ENCODE data around the gene TNRC6A. TPM values are rescaled to one million over a fixed set of nuclear protein-coding genes. Genes with fewer than 3 reads are reported as not detected.

The TNRC6A gene
- total and polyA plus RNA-seq, 2 of the 13 experiments (the other 11 are each of a cell fraction or from before 2014, with no cell fraction given) = 30.9 to 43.6 TPM

GRCh38 chr16:24775455-24775854, 46.0 kb downstream of the TNRC6A start:
- DNase-seq (ENCODE audit: low spot score) (no peak), ATAC-seq (no peak), FAIRE-seq (no peak)
- ChIA-PET CTCF (ENCODE audit: low intra/inter-chr PET ratio, low total read pairs) (no interaction called here), POLR2A (no interaction called here)
- peaks cover 31 to 65% of the 10 kb centered on the region in 2 experiments for H3K36me3 ChIP-seq (replicated peaks in 1 of 2; ENCODE audit: control insufficient read depth in 1 of 2, insufficient read depth in 2 of 2, low read length in 2 of 2)
- peaks cover 54% of the 10 kb centered on the region for H3K79me2 ChIP-seq (ENCODE audit: insufficient read depth, low read length)
- H3K9me3 ChIP-seq (ENCODE audit: low read length) = no peaks in the 10 kb centered on the region
- H3K9ac ChIP-seq (ENCODE audit: insufficient read depth, low read depth, low read length) = no peak overlapping the region
- no peak overlapping the region for H3K4me3 ChIP-seq (replicated peaks in 1 of 3; ENCODE audit: insufficient read depth in 1 of 3, low read depth in 2 of 3, low read length in 3 of 3)
- BruUV-seq (replicated peaks) = no TSS peak
- no peak overlapping the region for H3K27ac ChIP-seq (ENCODE audit: extremely low read length, insufficient read depth, low read length)
- TF ChIP-seq RBM22 (optimal IDR thresholded peaks at IDR 0.05; ENCODE audit: low read length) (peak; percentile 15), ATAD3A (CRISPR knock-in tag; IDR thresholded peaks at IDR 0.05) (no peak), TRIM22 (IDR thresholded peaks at IDR 0.05) (no peak), RNF219 (CRISPR knock-in tag; IDR thresholded peaks at IDR 0.05) (no peak)
- intact Hi-C loops (cut with micrococcal nuclease; ENCODE audit: unreplicated experiment) (no loop called here), in situ Hi-C loops (cut with HindIII; ENCODE audit: extremely low pct_ligation_motif_present, low pct_unique_long_range_greater_than_20kb) (no loop called here)
- no peaks in the 10 kb centered on the region for H3K27me3 ChIP-seq (ENCODE audit: control insufficient read depth in 1 of 2, insufficient read depth in 2 of 2, low read length in 2 of 2)
- peaks cover 12% of the 10 kb centered on the region for H3K4me1 ChIP-seq (ENCODE audit: insufficient read depth, low read length)
- no peak overlapping the region for H2AFZ ChIP-seq (ENCODE audit: low read length)
- H4K20me1 ChIP-seq (ENCODE audit: insufficient read depth, low read length) = peaks cover 37% of the 10 kb centered on the region; the same call in 1 of the 2 replicates
- H3K4me2 ChIP-seq (ENCODE audit: low read depth, low read length) = no peak overlapping the region
